Stimulated activated CD4-positive, alpha-beta T cell treated with anti-CD3 and anti-CD28 coated beads, Interleukin-4, amount 100 ng/mL, for 48 hours (primary cell): ENCODE measurements around the gene PPP1R9B.

Experiments used
- DNase-seq, 2 donors: peaks; one replicate each; pipeline ENCODE4 v3.0.0-alpha.2; 2020; ENCODE audit warnings: low read depth in 2 of 2

The PPP1R9B gene

GRCh38 chr17:50187751-50188530 lies 37.5 kb upstream of the PPP1R9B start:
- no peak for DNase-seq

- DNase-seq: no peak
Observed at GRCh38 chr17:50187394-50187725, 36.9 kb upstream of the PPP1R9B start.

- DNase-seq: no peak
Observed at GRCh38 chr17:50186661-50187393, 36.4 kb upstream of the PPP1R9B start.

- no peak for DNase-seq
Observed at GRCh38 chr17:50185631-50186471, 35.4 kb upstream of the PPP1R9B start.

- no peak for DNase-seq
Observed at GRCh38 chr17:50184611-50185398, 34.3 kb upstream of the PPP1R9B start.

- no peak for DNase-seq
Observed at GRCh38 chr17:50184064-50184463, 33.6 kb upstream of the PPP1R9B start.

- DNase-seq: no peak
Observed at GRCh38 chr17:50183421-50183994, 33.0 kb upstream of the PPP1R9B start.

- DNase-seq: no peak
Observed at GRCh38 chr17:50182783-50183420, 32.4 kb upstream of the PPP1R9B start.

GRCh38 chr17:50181591-50182560 lies 31.4 kb upstream of the PPP1R9B start:
- no peak for DNase-seq

GRCh38 chr17:50181144-50181543 lies 30.7 kb upstream of the PPP1R9B start:
- no peak for DNase-seq

GRCh38 chr17:50180620-50181019 lies 30.1 kb upstream of the PPP1R9B start:
- DNase-seq: no peak

GRCh38 chr17:50180111-50180510 lies 29.6 kb upstream of the PPP1R9B start:
- no peak for DNase-seq

GRCh38 chr17:50177983-50178834 lies 27.7 kb upstream of the PPP1R9B start:
- peak in 1 of 2 donors; percentile 50 for DNase-seq

GRCh38 chr17:50177476-50177875 lies 27.0 kb upstream of the PPP1R9B start:
- DNase-seq: no peak

GRCh38 chr17:50176559-50177357 lies 26.3 kb upstream of the PPP1R9B start:
- DNase-seq: no peak

GRCh38 chr17:50175035-50175807 lies 24.7 kb upstream of the PPP1R9B start:
- DNase-seq: no peak

GRCh38 chr17:50174444-50174843 lies 24.0 kb upstream of the PPP1R9B start:
- no peak for DNase-seq
